HG02840 (cell line): Measurements from ENCODE around the gene NRROS.

Source experiments
- ATAC-seq: cut with Tn5 transposase; IDR thresholded peaks from one replicate; pipeline ENCODE4 v1.9.1; 2021; ENCODE audit warnings: mild to moderate bottlenecking, moderate library complexity, moderate number of reproducible peaks; ENCODE audit not compliant: unreplicated experiment, low FRiP score

NRROS gene

DNA sequence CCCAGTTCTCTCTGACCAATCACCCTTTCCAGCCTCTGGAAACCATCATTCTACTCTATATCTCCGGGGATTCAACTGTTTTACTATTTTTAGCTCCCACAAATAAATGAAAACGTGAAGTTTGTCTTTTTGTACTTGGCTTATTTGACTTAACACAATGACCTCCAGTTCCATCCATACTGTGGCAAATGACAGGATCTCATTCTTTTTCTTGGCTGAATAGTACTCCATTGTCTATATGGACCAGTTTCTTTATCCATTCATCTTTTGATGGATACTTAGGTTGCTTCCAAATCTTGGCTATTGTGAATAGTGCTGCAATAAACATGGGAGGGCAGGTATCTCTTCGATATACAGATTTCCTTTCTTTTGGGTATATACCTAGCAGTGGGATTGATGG lies 34.1 kb downstream of the NRROS start:
- no peak for ATAC-seq

- ATAC-seq = no peak
Measured at GRCh38 chr3:196677353-196677752, 37.9 kb downstream of the NRROS start.

DNA sequence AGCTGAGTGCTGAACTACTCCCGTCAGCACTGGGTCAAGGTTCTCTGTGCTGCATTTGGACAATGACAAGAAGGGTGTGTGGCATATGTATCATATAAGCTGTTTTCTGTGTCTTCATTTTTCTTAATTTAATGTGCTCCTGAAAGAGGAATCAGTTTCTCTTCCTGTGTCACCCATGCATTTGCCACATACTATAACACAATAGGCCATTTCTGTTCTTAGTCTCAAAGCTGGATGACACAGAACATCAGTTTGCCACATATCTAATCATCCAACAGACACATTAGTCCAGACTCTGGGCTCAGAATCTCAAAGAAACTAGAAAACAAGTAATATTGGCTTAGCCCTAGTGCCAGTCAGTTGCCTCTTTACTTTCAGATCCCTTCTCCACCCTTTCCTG lies 38.4 kb downstream of the NRROS start:
- ATAC-seq = no peak

DNA sequence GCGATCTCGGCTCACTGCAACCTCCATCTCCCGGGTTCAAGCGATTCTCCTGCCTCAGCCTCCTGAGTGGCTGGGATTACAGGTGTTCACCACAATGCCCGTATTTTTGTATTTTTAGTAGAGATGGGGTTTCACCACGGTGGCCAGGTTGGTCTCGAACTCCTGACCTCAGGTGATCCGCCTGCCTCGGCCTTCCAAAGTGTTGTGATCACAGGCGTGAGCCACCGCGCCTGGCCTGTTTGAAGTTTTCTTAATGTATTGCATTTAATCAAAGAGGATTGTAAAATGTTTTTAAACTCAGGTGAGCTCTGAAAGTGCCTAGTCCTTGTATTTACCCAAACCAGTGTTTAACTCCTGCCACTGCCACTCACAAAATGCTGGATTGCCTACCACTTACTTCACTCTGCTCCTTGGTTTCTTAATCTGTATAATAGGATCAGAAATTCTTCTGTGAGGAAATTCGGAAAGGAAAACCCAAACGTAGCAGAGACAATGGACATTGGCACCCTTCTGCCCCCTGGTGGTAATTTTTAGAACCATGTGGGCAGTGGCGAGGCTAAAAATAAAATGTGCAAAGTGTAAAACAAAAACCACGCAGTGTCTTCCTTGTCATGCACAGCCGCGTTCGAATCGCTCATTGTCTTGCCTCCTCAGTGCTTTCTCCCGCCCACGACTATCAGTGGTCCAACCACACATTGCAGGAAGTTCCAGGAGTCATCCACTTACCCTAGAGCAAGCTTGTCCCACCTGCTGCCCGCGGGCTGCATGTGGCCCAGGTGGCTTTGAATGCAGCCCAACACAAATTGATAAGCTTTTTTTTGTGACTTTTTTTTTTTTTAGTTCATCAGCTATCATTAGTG lies 45.3 kb downstream of the NRROS start:
- no peak for ATAC-seq

GRCh38 chr3:196686436-196686835 lies 46.9 kb downstream of the NRROS start:
- ATAC-seq = no peak

DNA sequence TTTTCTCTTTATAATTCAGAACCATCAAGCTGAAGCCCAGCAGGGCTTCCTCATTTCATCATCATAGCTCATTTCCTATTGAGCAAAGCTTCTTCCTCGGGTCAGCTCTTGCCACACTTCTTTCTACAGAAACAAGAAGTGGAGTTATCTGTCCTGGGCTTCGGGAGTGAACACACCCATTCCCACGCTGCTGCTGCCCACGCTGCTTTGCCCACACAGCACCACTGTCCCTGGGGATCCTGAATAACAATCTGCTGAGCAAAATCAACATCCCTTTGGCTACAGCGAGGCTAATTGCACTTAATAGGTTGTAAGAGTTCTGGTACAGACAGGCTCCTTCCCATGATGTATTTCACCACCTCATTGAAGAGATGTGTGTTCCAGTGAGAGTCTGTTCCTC lies 48.9 kb downstream of the NRROS start:
- ATAC-seq = no peak

DNA sequence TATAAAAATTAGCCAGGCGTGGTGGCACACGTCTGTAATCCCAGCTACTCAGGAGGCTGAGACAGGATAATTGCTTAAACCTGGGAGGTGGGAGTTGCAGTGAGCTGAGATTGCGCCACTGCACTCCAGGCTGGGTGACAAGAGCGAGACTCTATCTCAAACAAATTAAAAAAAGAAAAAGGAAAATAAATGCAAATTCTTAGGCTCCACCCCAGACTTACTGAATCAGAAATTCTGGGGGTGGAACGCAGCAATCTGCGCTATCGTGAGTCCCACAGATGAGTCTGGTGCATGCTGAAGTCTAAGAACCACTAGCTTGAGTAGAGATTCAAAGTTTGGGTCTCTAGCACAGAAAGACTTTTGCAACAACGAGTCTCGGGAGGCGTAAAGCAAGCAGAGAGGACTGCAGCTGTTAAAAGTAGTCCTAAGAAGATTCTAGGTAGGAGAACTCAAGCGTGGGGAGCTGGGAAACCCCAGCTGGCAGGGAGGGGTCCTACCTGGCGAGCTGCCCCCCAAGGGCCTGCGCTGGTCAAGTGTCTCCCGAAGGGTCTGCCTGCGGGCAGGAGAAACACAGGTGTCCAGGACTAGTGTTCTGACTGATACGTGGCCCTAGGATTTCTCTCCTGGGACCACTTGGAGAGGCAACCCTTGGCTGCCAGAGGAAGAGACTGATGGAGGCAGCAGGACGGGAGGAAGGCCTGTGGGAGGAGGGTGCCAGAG lies 50.6 kb downstream of the NRROS start:
- ATAC-seq = no peak

- ATAC-seq = no peak
Measured at GRCh38 chr3:196691386-196691785, 51.9 kb downstream of the NRROS start.

- ATAC-seq = no peak
Measured at GRCh38 chr3:196694202-196694638, 54.7 kb downstream of the NRROS start.

- no peak for ATAC-seq
Measured at GRCh38 chr3:196694941-196695848, 55.7 kb downstream of the NRROS start.

GRCh38 chr3:196695849-196696226 lies 56.3 kb downstream of the NRROS start:
- no peak for ATAC-seq

- ATAC-seq = no peak
Measured at GRCh38 chr3:196697270-196697669, 57.8 kb downstream of the NRROS start.

DNA sequence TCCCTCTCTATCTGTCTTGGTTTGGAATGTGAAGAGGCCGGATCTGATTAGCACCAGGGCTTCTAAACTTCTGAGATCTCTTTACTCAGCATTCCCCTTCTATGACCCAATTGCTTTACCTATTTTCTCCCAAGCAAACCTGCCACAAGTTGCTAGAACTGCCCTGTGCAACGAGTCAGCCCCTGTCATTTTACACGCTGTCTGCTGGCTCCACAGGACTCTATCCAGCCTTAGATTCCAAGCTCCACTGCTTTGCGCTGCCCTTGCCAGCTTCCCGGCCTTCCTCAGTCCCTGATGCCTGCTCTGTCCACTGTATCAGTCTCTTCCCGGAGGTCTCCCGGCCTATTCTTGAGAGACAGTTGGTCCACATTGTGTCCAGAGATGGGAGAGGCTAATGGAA lies 60.3 kb downstream of the NRROS start:
- ATAC-seq = no peak

- no peak for ATAC-seq
Measured at GRCh38 chr3:196700801-196701200, 61.3 kb downstream of the NRROS start.

GRCh38 chr3:196706327-196706726 lies 66.8 kb downstream of the NRROS start:
- no peak for ATAC-seq

- no peak for ATAC-seq
Measured at GRCh38 chr3:196706731-196707130, 67.2 kb downstream of the NRROS start.

- ATAC-seq = no peak
Measured at GRCh38 chr3:196707566-196707965, 68.1 kb downstream of the NRROS start.

GRCh38 chr3:196708467-196708866 lies 69.0 kb downstream of the NRROS start:
- no peak for ATAC-seq
